Measurements from ENCODE around the gene UBE3C. TPM values are rescaled to one million over a fixed set of nuclear protein-coding genes. Genes with fewer than 3 reads are reported as not detected.

The UBE3C gene
- total and polyA plus RNA-seq, 4 donors, result 12.7 to 91.8 (median 46.1) TPM

DNA sequence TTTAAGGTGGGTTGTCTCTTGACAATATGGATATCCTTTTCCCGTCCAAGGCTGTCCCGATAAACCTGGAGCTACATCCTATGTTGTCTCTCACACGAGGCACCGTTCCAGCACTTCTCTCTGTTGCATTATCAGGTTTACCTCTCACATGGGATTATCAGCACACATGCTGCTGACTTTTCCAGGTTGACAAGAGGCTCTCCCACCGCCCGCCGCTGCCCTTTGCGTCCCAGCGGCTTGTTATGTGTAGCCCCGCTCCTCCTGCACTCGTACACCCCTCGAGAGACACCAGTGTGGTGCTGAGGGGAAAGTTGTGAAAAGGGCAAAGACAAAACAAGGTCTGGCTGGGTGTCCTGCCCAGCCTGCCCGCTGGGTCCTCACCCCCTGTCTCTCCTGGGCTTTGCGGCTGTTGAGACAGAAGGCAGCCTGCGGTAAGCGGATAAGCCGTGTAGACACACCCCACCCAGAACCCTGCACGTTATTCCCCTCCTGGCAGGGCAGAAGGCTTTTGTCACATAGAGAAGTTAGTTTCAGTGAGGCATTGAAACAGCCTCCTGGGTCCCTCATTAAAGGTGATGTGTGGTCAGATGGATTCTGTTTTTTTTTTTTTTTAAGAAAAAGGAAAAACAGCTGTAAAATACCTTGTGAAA is 38.7 kb downstream of the UBE3C start:
- H3K36me3 ChIP-seq (ENCODE audit: control insufficient read depth in 4 of 4, insufficient read depth in 4 of 4, low read length in 4 of 4), result peaks cover 27 to 46% (median 36%) of the 10 kb centered on the region in 4 donors
- WGBS, 2 donors, result 85 to 91% methylated on average over 18 of the region's 18 CpGs
- no peak overlapping the region for H3K27ac ChIP-seq (ENCODE audit: low read depth in 1 of 2, low read length in 1 of 2)
- H3K4me1 ChIP-seq (ENCODE audit: control insufficient read depth in 5 of 5, insufficient read depth in 5 of 5, low read length in 5 of 5), result no peaks in the 10 kb centered on the region
- no peak for DNase-seq
- no peaks in the 10 kb centered on the region for H3K9me3 ChIP-seq (ENCODE audit: control insufficient read depth in 4 of 4, insufficient read depth in 3 of 4, low read length in 3 of 4)
- no peak overlapping the region for H3K9ac ChIP-seq (ENCODE audit: insufficient read depth in 1 of 2, low read length in 2 of 2)
- no peak overlapping the region for H3K4me3 ChIP-seq
- H3K27me3 ChIP-seq (ENCODE audit: control insufficient read depth in 3 of 3, insufficient read depth in 3 of 3, low read length in 2 of 3), result no peaks in the 10 kb centered on the region
- TF ChIP-seq, protein P1, sequence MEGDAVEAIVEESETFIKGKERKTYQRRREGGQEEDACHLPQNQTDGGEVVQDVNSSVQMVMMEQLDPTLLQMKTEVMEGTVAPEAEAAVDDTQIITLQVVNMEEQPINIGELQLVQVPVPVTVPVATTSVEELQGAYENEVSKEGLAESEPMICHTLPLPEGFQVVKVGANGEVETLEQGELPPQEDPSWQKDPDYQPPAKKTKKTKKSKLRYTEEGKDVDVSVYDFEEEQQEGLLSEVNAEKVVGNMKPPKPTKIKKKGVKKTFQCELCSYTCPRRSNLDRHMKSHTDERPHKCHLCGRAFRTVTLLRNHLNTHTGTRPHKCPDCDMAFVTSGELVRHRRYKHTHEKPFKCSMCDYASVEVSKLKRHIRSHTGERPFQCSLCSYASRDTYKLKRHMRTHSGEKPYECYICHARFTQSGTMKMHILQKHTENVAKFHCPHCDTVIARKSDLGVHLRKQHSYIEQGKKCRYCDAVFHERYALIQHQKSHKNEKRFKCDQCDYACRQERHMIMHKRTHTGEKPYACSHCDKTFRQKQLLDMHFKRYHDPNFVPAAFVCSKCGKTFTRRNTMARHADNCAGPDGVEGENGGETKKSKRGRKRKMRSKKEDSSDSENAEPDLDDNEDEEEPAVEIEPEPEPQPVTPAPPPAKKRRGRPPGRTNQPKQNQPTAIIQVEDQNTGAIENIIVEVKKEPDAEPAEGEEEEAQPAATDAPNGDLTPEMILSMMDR (IDR thresholded peaks at IDR 0.05; ENCODE audit: control extremely low read depth, extremely low read depth), result no peak
- no peak for ATAC-seq (ENCODE audit: insufficient read depth, low FRiP score)

DNA sequence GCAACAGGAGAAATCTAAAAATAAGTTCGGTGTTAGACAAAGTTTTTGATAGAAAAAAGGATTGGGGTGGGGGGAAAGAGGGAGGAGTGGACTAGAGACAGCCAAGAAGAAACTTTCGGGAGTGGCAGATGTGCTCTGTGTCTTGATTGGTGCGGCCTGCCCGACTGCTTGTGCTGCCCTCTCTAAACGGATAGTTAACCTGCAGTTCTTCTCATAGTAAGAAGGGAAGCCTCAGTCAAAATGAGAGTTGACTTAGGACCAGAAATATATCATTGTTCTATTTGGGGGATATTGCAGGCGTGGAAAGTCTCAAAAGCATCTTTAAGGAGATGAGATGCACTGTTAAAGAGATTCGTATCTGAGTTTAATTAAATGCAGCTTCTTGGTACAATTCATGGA is 39.3 kb downstream of the UBE3C start:
- TF ChIP-seq, protein P1 (IDR thresholded peaks at IDR 0.05; ENCODE audit: control extremely low read depth, extremely low read depth), result no peak
- ATAC-seq (ENCODE audit: insufficient read depth, low FRiP score) (no peak), DNase-seq (no peak)
- no peaks in the 10 kb centered on the region for H3K27me3 ChIP-seq (ENCODE audit: control insufficient read depth in 3 of 3, insufficient read depth in 3 of 3, low read length in 2 of 3)
- H3K9ac ChIP-seq (ENCODE audit: insufficient read depth in 1 of 2, low read length in 2 of 2), result no peak overlapping the region
- WGBS, 2 donors, result 95% methylated on average over 7 of the region's 7 CpGs
- no peaks in the 10 kb centered on the region for H3K4me1 ChIP-seq (ENCODE audit: control insufficient read depth in 5 of 5, insufficient read depth in 5 of 5, low read length in 5 of 5)
- no peaks in the 10 kb centered on the region for H3K9me3 ChIP-seq (ENCODE audit: control insufficient read depth in 4 of 4, insufficient read depth in 3 of 4, low read length in 3 of 4)
- H3K4me3 ChIP-seq, result no peak overlapping the region
- H3K36me3 ChIP-seq (ENCODE audit: control insufficient read depth in 4 of 4, insufficient read depth in 4 of 4, low read length in 4 of 4), result peaks cover 25 to 44% (median 33%) of the 10 kb centered on the region in 4 donors
- no peak overlapping the region for H3K27ac ChIP-seq (ENCODE audit: low read depth in 1 of 2, low read length in 1 of 2)

DNA sequence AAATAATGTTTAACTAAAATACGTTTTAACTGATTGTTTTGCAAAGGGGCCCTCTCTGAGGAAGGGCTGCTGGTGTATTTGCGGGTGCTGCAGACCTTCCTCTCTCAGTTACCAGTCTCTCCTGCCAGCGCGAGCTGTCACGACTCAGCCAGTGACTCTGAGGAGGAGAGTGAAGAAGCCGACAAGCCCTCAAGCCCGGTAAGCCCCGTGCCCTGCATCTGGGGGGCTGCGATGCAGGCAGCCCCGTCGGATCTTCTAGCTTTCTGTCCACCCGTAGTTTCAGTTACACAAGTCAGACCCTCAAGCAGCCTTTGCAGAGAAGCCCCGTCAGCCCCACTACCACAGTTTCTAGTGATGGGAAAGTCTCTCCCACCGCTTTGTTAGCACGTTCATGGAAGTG is 45.1 kb downstream of the UBE3C start:
- no peak for DNase-seq
- WGBS, 2 donors, result 95 to 96% methylated on average over 15 of the region's 15 CpGs
- H3K4me3 ChIP-seq, result no peak overlapping the region

More for the DNA sequence above, 45.1 kb downstream of the UBE3C start:
- H3K36me3 ChIP-seq (ENCODE audit: control insufficient read depth in 4 of 4, insufficient read depth in 4 of 4, low read length in 4 of 4), result peaks cover 30 to 47% (median 36%) of the 10 kb centered on the region in 4 donors
- no peak overlapping the region for H3K9ac ChIP-seq (ENCODE audit: insufficient read depth in 1 of 2, low read length in 2 of 2)
- no peaks in the 10 kb centered on the region for H3K27me3 ChIP-seq (ENCODE audit: control insufficient read depth in 3 of 3, insufficient read depth in 3 of 3, low read length in 2 of 3)
- TF ChIP-seq, protein P1 (IDR thresholded peaks at IDR 0.05; ENCODE audit: control extremely low read depth, extremely low read depth), result no peak
- ATAC-seq (ENCODE audit: insufficient read depth, low FRiP score), result no peak
- H3K4me1 ChIP-seq (ENCODE audit: control insufficient read depth in 5 of 5, insufficient read depth in 5 of 5, low read length in 5 of 5), result no peaks in the 10 kb centered on the region
- H3K27ac ChIP-seq (ENCODE audit: low read depth in 1 of 2, low read length in 1 of 2), result no peak overlapping the region
- no peaks in the 10 kb centered on the region for H3K9me3 ChIP-seq (ENCODE audit: control insufficient read depth in 4 of 4, insufficient read depth in 3 of 4, low read length in 3 of 4)

All from lung (tissue), 12 donors.